Measurements from ENCODE around the gene HIVEP3.

DNA sequence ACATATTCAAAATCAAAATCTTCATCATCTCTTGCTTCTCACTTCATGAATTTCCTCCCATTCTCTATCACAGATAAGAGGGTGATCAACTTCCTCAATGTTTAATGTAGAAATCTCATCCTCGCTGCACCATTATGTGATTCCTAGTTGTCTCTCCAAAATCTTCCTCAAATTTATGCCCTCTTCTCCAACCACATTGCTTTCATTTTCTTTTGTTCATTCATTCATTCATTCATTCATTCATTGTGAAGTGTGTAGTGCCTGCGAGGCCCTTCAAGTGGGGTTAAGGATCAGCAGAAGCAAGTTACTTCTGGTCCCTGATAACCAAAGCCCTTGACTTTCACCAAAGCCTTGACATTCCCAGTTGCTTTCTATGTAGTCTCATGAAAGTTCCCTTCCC is 33.5 kb upstream of the HIVEP3 start:
- TF ChIP-seq, protein P1, sequence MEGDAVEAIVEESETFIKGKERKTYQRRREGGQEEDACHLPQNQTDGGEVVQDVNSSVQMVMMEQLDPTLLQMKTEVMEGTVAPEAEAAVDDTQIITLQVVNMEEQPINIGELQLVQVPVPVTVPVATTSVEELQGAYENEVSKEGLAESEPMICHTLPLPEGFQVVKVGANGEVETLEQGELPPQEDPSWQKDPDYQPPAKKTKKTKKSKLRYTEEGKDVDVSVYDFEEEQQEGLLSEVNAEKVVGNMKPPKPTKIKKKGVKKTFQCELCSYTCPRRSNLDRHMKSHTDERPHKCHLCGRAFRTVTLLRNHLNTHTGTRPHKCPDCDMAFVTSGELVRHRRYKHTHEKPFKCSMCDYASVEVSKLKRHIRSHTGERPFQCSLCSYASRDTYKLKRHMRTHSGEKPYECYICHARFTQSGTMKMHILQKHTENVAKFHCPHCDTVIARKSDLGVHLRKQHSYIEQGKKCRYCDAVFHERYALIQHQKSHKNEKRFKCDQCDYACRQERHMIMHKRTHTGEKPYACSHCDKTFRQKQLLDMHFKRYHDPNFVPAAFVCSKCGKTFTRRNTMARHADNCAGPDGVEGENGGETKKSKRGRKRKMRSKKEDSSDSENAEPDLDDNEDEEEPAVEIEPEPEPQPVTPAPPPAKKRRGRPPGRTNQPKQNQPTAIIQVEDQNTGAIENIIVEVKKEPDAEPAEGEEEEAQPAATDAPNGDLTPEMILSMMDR (IDR thresholded peaks at IDR 0.05) = no peak
- no peak for TF ChIP-seq POLR2AphosphoS5 (IDR thresholded peaks at IDR 0.05; ENCODE audit: low read depth, low read length)

Data from Panc1 (cell line).